ENCODE data around the gene SNAPIN.

Gene SNAPIN

GRCh38 chr1:153685544-153686340, 27.2 kb downstream of the SNAPIN start:
- DNase-seq (ENCODE audit: low read depth), result no peak
- no peak for TF ChIP-seq MYC (IDR thresholded peaks at IDR 0.05; ENCODE audit: low read depth, low read length)
- TF ChIP-seq MAX (IDR thresholded peaks at IDR 0.05; ENCODE audit: low read depth, low read length), result no peak
- TF ChIP-seq POLR2A (IDR thresholded peaks at IDR 0.05; ENCODE audit: extremely low read depth, insufficient read length), result no peak
- no peak for TF ChIP-seq CTCF (IDR thresholded peaks at IDR 0.05; ENCODE audit: low read depth, low read length)

DNA sequence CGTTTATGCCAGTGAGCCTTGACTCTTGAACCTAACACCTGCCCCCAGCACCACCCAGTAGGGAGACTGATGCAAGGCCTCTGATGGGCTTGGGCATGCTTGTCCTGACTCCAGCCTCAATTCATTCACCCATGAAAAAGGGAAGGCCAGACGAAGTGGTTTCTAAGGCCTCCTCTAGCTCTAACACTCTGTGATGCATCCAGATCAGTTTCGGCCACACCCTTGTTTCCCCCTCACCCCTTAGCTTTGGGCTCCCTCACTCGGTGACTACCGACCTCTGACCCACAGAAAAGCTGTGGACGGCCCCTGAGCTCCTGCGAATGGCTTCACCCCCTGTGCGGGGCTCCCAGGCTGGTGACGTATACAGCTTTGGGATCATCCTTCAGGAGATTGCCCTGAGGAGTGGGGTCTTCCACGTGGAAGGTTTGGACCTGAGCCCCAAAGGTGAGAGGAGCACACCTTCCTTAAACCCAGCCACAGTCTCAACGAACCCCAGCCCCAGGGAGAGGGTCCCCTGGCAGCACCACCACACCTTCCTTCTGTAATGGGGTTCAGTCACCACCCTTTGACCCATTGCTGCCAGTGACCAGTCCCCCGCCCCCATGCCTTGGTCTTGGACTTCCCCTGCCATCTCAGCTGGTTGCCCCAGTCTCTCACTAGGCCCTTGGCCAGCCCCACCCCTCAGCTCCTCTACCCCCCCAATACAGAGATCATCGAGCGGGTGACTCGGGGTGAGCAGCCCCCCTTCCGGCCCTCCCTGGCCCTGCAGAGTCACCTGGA, 29.0 kb downstream of the SNAPIN start:
- no peak for TF ChIP-seq MYC (IDR thresholded peaks at IDR 0.05; ENCODE audit: low read depth, low read length)
- H3K4me3 ChIP-seq (ENCODE audit: low read depth, low read length), result no peak overlapping the region
- no peak for DNase-seq (ENCODE audit: low read depth)

More at GRCh38 chr1:153685544-153686340, 27.2 kb downstream of the SNAPIN start:
- no peak overlapping the region for H3K4me3 ChIP-seq (ENCODE audit: low read depth, low read length)

GRCh38 chr1:153688276-153688675, 29.8 kb downstream of the SNAPIN start:
- peak; percentile 48 for DNase-seq (ENCODE audit: low read depth)
- no peak overlapping the region for H3K4me3 ChIP-seq (ENCODE audit: low read depth, low read length)
- TF ChIP-seq MAX (IDR thresholded peaks at IDR 0.05; ENCODE audit: low read depth, low read length) (0 out of 2 replicates have a peak, but pooled peaks have one; percentile 17), CTCF (IDR thresholded peaks at IDR 0.05; ENCODE audit: low read depth, low read length) (no peak)

DNA sequence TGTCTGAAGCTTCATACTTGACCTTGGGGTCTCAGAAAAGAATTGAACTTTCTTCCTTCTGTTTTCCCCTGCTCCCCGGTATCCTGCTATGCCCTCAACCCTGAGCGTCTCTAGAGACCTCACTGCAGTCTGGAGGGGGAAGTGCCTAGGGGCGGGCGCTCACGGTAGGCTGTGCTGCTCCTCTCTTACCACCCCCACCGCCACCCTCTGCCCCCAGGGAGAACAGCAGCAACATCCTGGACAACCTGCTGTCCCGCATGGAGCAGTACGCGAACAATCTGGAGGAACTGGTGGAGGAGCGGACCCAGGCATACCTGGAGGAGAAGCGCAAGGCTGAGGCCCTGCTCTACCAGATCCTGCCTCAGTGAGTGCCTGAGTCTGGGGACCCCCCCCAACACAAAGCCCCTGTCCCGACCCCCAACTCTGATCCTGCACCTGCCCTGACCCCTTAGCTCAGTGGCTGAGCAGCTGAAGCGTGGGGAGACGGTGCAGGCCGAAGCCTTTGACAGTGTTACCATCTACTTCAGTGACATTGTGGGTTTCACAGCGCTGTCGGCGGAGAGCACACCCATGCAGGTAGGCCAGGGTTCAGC, 30.3 kb downstream of the SNAPIN start:
- DNase-seq (ENCODE audit: low read depth), result peak; percentile 81
- TF ChIP-seq POLR2A (IDR thresholded peaks at IDR 0.05; ENCODE audit: extremely low read depth, insufficient read length) (no peak), CTCF (IDR thresholded peaks at IDR 0.05; ENCODE audit: low read depth, low read length) (no peak), MAX (IDR thresholded peaks at IDR 0.05; ENCODE audit: low read depth, low read length) (no peak), MYC (IDR thresholded peaks at IDR 0.05; ENCODE audit: low read depth, low read length) (no peak)
- no peak overlapping the region for H3K4me3 ChIP-seq (ENCODE audit: low read depth, low read length)

GRCh38 chr1:153693466-153693865, 35.0 kb downstream of the SNAPIN start:
- H3K4me3 ChIP-seq (ENCODE audit: low read depth, low read length), result no peak overlapping the region
- TF ChIP-seq CTCF (IDR thresholded peaks at IDR 0.05; ENCODE audit: low read depth, low read length), result no peak
- TF ChIP-seq POLR2A (IDR thresholded peaks at IDR 0.05; ENCODE audit: extremely low read depth, insufficient read length), result no peak
- TF ChIP-seq MYC (IDR thresholded peaks at IDR 0.05; ENCODE audit: low read depth, low read length), result no peak
- TF ChIP-seq MAX (IDR thresholded peaks at IDR 0.05; ENCODE audit: low read depth, low read length), result no peak
- DNase-seq (ENCODE audit: low read depth), result no peak

- H3K4me3 ChIP-seq (ENCODE audit: low read depth, low read length), result no peak overlapping the region
- no peak for DNase-seq (ENCODE audit: low read depth)
- TF ChIP-seq CTCF (IDR thresholded peaks at IDR 0.05; ENCODE audit: low read depth, low read length) (no peak), POLR2A (IDR thresholded peaks at IDR 0.05; ENCODE audit: extremely low read depth, insufficient read length) (no peak), MYC (IDR thresholded peaks at IDR 0.05; ENCODE audit: low read depth, low read length) (no peak)
Observed at GRCh38 chr1:153696741-153697140, 38.2 kb downstream of the SNAPIN start.
